GM12801 (cell line): ENCODE data around the gene DSCAML1.

Experiments used
- TF ChIP-seq, protein P1 (sequence below): IDR thresholded peaks from one replicate; pipeline ENCODE4 v1.5.1; 2011; ENCODE audit warnings: control low read depth; ENCODE audit not compliant: insufficient read length; ENCODE audit errors: extremely low read depth

Gene DSCAML1

GRCh38 chr11:117529816-117530215 lies 267.2 kb downstream of the DSCAML1 start:
- TF ChIP-seq, protein P1, sequence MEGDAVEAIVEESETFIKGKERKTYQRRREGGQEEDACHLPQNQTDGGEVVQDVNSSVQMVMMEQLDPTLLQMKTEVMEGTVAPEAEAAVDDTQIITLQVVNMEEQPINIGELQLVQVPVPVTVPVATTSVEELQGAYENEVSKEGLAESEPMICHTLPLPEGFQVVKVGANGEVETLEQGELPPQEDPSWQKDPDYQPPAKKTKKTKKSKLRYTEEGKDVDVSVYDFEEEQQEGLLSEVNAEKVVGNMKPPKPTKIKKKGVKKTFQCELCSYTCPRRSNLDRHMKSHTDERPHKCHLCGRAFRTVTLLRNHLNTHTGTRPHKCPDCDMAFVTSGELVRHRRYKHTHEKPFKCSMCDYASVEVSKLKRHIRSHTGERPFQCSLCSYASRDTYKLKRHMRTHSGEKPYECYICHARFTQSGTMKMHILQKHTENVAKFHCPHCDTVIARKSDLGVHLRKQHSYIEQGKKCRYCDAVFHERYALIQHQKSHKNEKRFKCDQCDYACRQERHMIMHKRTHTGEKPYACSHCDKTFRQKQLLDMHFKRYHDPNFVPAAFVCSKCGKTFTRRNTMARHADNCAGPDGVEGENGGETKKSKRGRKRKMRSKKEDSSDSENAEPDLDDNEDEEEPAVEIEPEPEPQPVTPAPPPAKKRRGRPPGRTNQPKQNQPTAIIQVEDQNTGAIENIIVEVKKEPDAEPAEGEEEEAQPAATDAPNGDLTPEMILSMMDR: no peak

DNA sequence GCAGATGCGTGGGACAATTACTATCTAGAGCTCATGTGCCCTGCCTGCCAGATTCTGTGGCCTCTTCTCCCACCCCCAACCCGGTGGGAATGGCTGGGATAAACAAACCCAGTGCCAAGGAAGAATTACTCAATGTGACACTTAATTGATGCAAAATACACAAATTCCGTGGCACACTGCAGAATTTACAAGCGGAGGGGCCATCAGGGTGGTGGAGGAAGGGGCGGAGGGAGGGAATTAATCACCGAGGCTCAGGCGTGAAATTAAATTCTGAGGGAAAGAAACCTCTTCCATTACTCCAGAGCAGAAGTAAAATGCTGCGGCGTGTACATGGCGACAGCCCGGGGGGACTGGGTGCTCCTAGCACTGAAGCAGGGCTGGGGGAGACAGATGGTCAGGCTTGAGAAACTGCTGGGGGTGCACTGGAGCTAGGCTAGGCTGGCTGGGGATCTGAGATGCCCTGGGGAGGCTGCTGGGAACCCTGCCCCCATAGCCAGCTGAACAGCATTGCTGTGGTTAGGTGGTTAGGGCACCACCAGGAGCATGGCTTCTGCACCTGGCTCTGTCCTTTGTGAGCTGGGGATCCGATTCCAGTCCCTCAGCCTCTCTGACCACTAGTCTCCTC lies 268.8 kb downstream of the DSCAML1 start:
- TF ChIP-seq, protein P1: no peak

DNA sequence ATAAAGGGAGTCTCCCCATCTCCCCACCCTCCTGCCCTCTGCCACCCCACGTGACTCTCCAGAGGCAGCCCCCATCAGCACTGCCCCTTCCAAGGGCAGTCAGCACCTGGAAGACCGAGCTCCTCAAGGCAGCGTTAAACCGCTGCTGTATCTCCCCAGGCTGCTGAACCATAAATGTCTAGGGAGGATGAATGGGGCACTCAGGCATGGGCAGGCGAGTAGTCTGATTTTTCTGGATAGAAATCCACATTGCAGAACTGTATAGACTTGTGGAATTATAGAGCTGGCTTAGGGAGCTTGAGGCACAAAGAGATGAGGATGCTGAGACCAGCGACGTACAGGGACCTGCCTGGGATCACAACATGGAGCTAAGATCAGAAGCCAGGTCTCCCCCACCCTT lies 269.7 kb downstream of the DSCAML1 start:
- TF ChIP-seq, protein P1: no peak

DNA sequence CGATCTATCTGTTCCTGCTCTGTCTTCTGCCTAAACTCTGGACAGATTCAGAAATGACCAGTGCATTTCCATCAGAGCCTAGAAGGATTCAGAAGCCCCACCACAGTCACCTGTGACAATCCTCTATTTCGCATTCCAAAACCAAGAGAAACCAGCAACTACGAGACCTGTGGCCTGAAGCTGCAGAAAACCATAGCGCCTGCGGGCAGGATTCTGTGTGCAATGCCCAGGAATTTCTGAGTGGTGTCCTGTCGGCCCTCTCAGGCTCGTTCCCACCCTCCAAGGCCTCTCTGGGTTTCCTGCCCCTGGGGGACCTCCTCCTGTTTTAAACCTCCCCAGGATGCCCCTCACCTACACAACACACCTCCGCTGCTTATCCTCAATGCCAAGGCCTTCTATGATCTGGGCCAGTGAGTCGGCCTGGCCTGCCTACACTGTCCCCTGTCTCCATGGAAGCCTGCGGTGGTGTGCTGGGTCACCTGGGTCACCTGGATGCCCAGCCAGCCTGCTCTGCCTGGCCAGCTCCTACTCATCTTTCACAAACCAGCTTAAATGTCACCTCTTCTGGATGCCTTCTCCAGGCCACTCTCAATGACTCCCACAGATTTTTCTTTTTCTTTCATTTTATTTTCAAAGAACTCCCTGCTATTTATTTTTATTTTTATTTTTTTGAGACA lies 271.0 kb downstream of the DSCAML1 start:
- TF ChIP-seq, protein P1: no peak

GRCh38 chr11:117524468-117525183 lies 272.4 kb downstream of the DSCAML1 start:
- TF ChIP-seq, protein P1: no peak

DNA sequence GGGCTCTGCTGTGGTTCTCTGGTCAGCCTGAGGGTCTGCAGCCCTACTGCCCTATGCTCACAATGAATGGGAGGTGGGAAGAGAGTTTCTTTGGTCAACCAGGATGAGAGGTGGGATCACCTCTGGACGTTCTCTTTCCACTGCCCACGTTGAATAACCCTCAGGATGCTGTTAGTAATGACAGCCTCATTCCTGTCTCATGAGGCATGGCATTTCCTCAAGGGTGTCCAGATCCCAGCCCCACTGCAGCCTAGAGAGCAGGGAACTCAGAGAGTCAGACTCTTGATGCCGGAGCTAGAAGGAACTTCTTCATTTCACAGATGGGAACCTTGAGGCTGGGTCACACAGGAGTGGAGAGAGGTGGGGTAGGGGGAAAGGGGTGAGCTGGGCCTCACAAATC lies 273.3 kb downstream of the DSCAML1 start:
- TF ChIP-seq, protein P1: no peak

DNA sequence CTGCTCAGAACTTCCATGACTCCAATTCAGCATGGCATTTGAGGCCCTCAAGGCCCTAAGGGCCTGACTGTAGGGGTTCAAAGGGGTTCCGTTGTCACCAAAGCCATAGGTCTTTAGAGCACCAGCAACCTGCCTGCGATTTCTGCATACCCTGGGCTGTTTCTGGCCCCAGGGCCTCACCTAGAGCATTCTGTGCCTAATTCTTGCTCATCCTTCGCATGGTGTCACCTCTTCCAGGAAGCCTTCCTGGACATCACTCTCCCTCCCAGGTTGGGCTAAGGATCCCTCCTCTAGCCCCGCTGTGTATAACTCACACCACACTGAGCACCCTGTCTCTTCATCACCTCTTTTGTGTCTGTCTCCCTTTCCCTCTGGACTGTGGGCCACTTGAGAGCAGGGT lies 275.0 kb downstream of the DSCAML1 start:
- TF ChIP-seq, protein P1: no peak
